Right kidney (tissue), 1 donor: ENCODE measurements around the gene NCOA5.
A peak's percentile ranks its signal among the peaks of the same experiment; 100 is the strongest.

Source experiments
- DNase-seq: peaks from one replicate; pipeline ENCODE4 v3.0.0-alpha.2; 2016

The NCOA5 gene

GRCh38 chr20:46062151-46062550 is 27.6 kb downstream of the NCOA5 start:
- DNase-seq, result no peak

- no peak for DNase-seq
These were observed 28.8 kb downstream of the NCOA5 start for GRCh38 chr20:46060975-46061374.

DNA sequence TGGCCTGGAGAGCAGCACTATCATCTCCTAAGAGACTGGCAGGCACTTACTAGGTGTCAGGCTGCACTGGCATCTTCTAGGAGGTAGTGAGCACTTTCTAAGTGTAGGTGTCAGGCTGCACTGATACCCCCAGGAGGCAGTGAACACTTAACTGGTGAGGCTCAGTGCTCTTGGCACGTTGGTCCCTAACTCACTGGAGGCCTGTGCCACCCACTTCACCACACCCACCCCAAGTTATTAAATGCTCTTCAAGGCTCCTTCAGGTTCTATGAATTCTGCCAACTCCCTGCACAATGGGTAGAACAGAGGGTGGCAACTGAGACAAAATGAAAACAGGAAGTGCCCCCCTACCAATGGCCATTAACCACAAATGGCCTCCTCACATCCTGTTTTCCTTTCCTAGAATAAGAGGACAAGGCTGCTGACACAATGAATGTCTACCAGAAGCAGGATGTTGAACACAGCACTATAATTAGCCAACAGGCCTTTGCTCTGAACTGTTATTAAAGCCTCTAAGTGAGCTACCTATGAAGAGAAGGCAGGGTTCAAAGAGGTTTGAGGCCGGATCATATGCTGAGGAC is 29.4 kb downstream of the NCOA5 start:
- no peak for DNase-seq

- DNase-seq, result peak; percentile 63
These were observed 31.0 kb downstream of the NCOA5 start for GRCh38 chr20:46058599-46059281.

DNA sequence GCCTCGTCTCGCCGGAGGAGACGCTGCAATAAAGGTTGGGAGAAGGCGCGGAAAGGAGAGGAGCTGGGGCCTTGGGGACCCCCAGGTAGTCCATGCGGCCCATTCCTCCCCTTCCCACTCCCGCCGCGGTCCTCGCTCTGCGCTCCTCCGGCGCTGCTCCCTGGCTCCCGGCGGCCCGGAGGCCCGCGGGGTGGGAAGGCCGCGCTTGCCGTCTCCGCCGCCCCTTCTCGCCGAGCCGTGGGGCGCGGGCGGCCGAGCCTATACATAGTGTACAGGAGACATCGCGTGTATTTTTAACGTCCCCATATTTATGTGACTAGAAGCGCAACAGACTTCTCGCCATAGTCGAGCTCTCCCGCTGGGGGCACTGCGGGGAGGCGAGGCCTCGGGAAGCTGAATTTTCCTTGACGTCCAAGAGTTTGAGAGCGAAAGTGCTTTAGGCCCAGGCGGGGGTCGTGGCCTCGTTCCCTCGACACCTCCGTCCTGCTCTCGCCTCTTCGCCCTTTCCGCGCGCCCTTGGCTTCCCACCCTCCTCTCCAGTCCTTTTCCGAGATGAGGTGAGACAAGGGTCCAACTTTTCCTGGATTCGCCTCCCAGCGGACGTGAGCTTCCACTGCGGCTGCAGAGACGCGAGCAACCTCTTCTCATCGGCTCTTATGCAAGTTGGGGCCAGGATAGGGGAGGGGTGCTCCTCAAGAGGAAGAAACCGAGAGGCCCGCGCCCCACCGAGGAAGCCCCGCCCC is 31.7 kb downstream of the NCOA5 start:
- DNase-seq, result peak; percentile 71

DNA sequence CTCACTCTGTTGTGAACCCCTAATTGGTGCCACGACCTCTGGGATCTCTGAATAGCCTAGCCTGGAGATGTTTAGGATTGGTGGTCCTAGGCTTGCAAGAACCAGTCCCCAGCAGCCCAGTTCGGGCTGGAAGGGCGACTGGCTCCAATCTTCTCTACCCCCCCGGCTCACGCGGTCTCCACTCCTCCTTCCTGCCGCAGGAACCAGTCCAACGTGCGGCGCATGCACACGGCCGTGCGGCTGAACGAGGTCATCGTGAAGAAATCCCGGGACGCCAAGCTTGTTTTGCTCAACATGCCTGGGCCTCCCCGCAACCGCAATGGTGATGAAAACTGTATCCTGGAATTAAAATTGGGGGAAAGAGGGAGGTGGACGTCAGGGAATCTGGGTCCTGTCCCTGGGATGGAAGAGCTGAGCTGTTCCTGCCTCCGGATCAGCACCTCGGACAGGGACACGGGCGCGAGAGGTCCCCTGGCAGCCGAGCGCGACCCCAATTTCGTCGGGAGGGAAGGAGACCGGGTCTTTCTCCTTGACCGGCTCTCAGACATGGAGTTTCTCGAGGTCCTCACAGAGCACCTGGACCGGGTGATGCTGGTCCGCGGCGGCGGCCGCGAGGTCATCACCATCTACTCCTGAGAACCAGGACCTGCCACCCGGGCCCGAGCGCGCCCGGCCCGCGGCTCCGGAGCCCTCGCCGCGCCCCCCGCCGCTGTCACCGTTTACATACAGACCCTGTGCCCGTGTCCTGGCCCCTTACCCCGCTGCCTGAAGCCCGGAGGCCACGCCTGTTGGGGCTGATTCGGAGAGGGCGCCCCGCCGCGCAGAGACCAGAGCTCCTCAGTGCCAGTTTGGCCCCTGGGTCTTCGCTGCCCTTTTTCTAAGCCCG is 32.5 kb downstream of the NCOA5 start:
- peak; percentile 75 for DNase-seq

- DNase-seq, result no peak
These were observed 33.5 kb downstream of the NCOA5 start for GRCh38 chr20:46056027-46056833.

DNA sequence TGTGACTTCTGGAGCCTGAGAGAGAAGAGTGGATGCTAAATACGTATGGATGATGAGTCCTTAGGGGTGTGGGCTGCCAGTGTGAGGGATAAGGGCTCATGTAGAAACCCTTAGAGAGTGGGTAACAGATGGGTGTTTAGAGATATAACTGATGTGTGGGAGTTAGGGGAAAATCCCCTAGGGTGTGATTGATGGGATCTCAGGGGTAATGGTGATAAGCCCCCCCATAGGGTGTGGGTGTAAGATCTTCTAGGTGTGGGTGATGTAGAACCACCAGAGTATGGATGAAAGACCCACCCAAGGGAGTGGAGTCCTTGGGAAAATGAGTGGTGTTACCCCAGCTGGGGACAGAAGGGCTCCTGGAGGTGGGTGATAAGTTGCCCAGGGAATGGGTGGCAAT is 34.5 kb downstream of the NCOA5 start:
- no peak for DNase-seq

- DNase-seq, result no peak
These were observed 35.2 kb downstream of the NCOA5 start for GRCh38 chr20:46054606-46055005.

DNA sequence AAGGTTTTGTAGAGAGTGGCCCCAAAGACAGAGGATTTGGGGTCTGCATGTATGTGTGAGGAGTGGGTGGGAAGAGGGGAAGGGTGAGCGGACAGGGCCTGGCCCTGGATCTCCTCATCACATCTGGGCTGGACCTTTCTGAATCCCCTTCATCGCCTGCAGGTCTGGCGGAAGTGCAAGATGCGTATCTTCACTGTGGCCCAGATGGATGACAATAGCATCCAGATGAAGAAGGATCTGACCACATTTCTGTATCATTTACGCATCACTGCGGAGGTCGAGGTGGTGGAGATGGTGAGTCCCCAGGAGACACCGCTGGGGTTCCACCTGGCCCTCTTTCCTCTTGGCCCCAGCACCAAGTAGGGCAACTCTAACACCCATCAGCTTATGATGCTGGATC is 36.3 kb downstream of the NCOA5 start:
- no peak for DNase-seq

GRCh38 chr20:46051556-46052308 is 38.0 kb downstream of the NCOA5 start:
- no peak for DNase-seq

GRCh38 chr20:46050885-46051284 is 38.9 kb downstream of the NCOA5 start:
- DNase-seq, result no peak

GRCh38 chr20:46050444-46050843 is 39.3 kb downstream of the NCOA5 start:
- no peak for DNase-seq

GRCh38 chr20:46049815-46050214 is 39.9 kb downstream of the NCOA5 start:
- no peak for DNase-seq

DNA sequence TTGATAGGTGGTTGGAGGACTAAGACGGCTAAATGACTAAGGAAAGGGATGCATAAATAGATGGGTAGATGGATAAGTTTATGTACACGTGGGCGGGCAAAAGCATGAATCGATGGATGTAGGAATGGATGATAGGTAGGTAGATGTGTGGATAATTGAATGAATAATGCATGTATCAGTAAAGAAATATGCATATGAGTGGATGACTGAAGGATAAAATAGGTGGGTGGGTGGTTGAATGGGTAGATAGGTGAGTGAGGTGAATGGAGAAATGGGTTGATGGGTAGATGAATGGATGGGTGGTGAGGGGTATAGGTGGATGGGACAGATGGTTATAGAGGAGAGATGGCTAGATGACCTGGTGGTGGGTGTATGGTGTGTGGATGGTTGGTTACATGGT is 40.6 kb downstream of the NCOA5 start:
- no peak for DNase-seq

GRCh38 chr20:46047821-46048220 is 41.9 kb downstream of the NCOA5 start:
- DNase-seq, result no peak

DNA sequence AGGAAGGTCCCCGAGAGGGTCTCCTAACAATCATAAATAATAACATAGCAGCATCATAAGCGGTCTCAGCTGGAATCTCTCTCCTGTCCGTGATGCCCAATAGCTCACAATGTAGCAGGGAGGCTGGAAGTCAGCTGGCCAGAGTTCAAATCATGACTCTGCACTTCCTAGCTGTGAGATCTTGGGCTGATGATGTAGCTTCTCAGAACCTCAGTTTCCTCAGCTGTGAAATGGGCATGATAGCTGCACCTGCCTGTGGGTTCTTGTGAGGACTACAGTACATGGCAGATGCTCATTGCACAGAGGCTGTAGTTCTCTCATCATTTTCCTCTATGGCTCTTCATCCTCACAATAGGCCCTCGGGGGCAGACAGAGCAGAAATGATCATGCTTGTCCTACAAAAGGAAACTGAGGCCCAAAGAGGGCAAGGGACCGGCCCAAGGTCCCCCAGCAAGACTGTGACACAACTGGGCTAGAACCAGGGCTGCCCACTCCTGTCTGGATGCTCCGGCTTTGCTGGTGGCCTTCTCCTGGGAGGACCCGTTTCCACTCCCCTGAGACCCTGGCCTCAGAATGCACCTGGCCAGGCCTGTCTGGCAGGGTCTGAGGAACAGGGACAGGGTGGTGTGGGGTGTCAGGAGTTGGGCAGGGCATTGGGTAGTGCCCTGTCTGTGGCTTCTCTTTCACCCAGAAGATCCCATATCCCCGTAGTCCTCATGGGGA is 43.0 kb downstream of the NCOA5 start:
- no peak for DNase-seq

DNA sequence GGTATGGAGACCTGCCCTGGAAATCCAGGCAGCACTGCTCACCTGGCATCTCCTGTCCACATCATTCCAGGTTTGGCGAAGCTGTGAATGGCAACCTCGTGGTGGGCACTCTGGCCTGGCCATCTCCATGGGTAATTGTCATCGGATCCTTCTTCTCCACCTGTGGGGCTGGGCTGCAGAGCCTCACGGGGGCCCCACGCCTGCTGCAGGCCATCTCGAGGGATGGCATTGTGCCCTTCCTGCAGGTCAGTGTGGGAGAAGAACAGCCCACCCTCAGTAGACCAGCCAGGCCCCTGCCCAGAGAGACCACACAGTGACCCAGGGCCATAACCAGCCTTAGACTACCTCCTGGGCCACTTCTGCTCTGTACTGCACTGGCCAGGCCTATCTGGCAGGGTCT is 44.9 kb downstream of the NCOA5 start:
- no peak for DNase-seq

- DNase-seq, result no peak
These were observed 46.2 kb downstream of the NCOA5 start for GRCh38 chr20:46043556-46043955.

- DNase-seq, result peak; percentile 28
These were observed 48.7 kb downstream of the NCOA5 start for GRCh38 chr20:46040902-46041535.
